IPS DF 4.7 (cell line): ENCODE results near the gene OLR1.
"Not testable (repeated sequence)": the region's sequence is repeated elsewhere in the genome, so short reads cannot be mapped to it uniquely, and the experiment has no call there.

Source experiments
- DNase-seq: peaks from one replicate; pipeline ENCODE4 v3.0.0-alpha.2; 2013; ENCODE audit warnings: low spot score; ENCODE audit errors: extremely low read depth

Gene OLR1

GRCh38 chr12:10190558-10191388 lies 18.8 kb upstream of the OLR1 start:
- no peak for DNase-seq

GRCh38 chr12:10189653-10190052 lies 17.7 kb upstream of the OLR1 start:
- DNase-seq: no peak

- DNase-seq: not testable (repeated sequence)
Observed at GRCh38 chr12:10186958-10187357, 15.0 kb upstream of the OLR1 start.

- no peak for DNase-seq
Observed at GRCh38 chr12:10186299-10186698, 14.4 kb upstream of the OLR1 start.

GRCh38 chr12:10184261-10184843 lies 12.4 kb upstream of the OLR1 start:
- DNase-seq: no peak

GRCh38 chr12:10182354-10183049 lies 10.6 kb upstream of the OLR1 start:
- DNase-seq: no peak

- no peak for DNase-seq
Observed at GRCh38 chr12:10179776-10180181, 7.8 kb upstream of the OLR1 start.

- no peak for DNase-seq
Observed at GRCh38 chr12:10178821-10179220, 6.9 kb upstream of the OLR1 start, which contains the start of gene TMEM52B. TMEM52B (plus strand) TSS chr12:10179032; CDS start chr12:10179575, 543 bp downstream.

- DNase-seq: no peak
Observed at GRCh38 chr12:10175846-10176636, 4.1 kb upstream of the OLR1 start.

- DNase-seq: no peak
Observed at GRCh38 chr12:10174986-10175614, 3.2 kb upstream of the OLR1 start.

- DNase-seq: no peak
Observed at GRCh38 chr12:10170216-10170615, 1.7 kb downstream of the OLR1 start.

- DNase-seq: no peak
Observed at GRCh38 chr12:10169104-10169503, 2.8 kb downstream of the OLR1 start.

GRCh38 chr12:10167599-10167998 lies 4.3 kb downstream of the OLR1 start:
- no peak for DNase-seq

- DNase-seq: no peak
Observed at GRCh38 chr12:10165421-10165820, 6.5 kb downstream of the OLR1 start.

- DNase-seq: no peak
Observed at GRCh38 chr12:10163084-10163483, 8.8 kb downstream of the OLR1 start.

- DNase-seq: no peak
Observed at GRCh38 chr12:10160617-10161385, 11.1 kb downstream of the OLR1 start.

GRCh38 chr12:10159280-10159679 lies 12.7 kb downstream of the OLR1 start:
- DNase-seq: no peak

GRCh38 chr12:10158406-10158805 lies 13.5 kb downstream of the OLR1 start:
- DNase-seq: no peak

- no peak for DNase-seq
Observed at GRCh38 chr12:10155966-10156365, 16.0 kb downstream of the OLR1 start.

- DNase-seq: no peak
Observed at GRCh38 chr12:10154145-10154496, 17.8 kb downstream of the OLR1 start.
